ENCODE measurements around the gene KARS1. TPM values are rescaled to one million over a fixed set of nuclear protein-coding genes. Genes with fewer than 3 reads are reported as not detected.

The KARS1 gene
- total and polyA plus RNA-seq, 2 of the 4 experiments (the other 2 are of a cell fraction): 122 to 228 TPM

- peak; percentile 59 for TF ChIP-seq NFE2L2 (IDR thresholded peaks at IDR 0.05; ENCODE audit: low read depth, low read length)
- TF ChIP-seq SMC3 (IDR thresholded peaks at IDR 0.05; ENCODE audit: low read depth, low read length): no peak
- H3K27ac ChIP-seq (ENCODE audit: insufficient read depth, low read length): no peak overlapping the region
- peaks cover 6% of the 10 kb centered on the region for H3K4me1 ChIP-seq (ENCODE audit: control insufficient read depth, insufficient read depth, low read length)
Measured at GRCh38 chr16:75593825-75594820, 53.3 kb downstream of the KARS1 start.

More at GRCh38 chr16:75593825-75594820, 53.3 kb downstream of the KARS1 start:
- H3K9me1 ChIP-seq (ENCODE audit: insufficient read depth, low read length): peaks cover 3% of the 10 kb centered on the region; the same call in 1 of the 2 replicates
- peaks cover 6% of the 10 kb centered on the region for H3K36me3 ChIP-seq (ENCODE audit: control insufficient read depth, insufficient read depth, low read length)
- ATAC-seq (ENCODE audit: low read depth) (peak; percentile 52; the same call in 1 of the 2 replicates), DNase-seq (peak; percentile 83)
- H3K9me3 ChIP-seq (ENCODE audit: control insufficient read depth, insufficient read depth, low read length): peaks cover 3% of the 10 kb centered on the region; the same call in 1 of the 2 replicates
- H2AFZ ChIP-seq (replicated peaks; ENCODE audit: low read length, poor library complexity): no peak overlapping the region
- POLR2A ChIA-PET (ENCODE audit: unreplicated experiment): no interaction called here
- no peak overlapping the region for H3K23ac ChIP-seq (ENCODE audit: low read depth, low read length)
- no peak overlapping the region for H2BK20ac ChIP-seq (ENCODE audit: low read depth, low read length)
- dilution Hi-C loops (cut with HindIII; ENCODE audit: low sequenced_read_pairs, unreplicated experiment): no loop called here
- H3K4ac ChIP-seq (ENCODE audit: low read depth, low read length): no peak overlapping the region
- H4K8ac ChIP-seq (ENCODE audit: low read depth in 2 of 2, low read length in 2 of 2): no peak overlapping the region
- no peak overlapping the region for H4K5ac ChIP-seq (ENCODE audit: low read depth, low read length)
- no peaks in the 10 kb centered on the region for H3K27me3 ChIP-seq (ENCODE audit: control insufficient read depth, insufficient read depth, low read length)
- no peak overlapping the region for H3K14ac ChIP-seq (replicated peaks; ENCODE audit: low read depth, low read length)
- H3K9ac ChIP-seq (ENCODE audit: low read depth, low read length): no peak overlapping the region
- peak overlapping the region; percentile 28; the same call in 1 of the 2 replicates for H2AK5ac ChIP-seq (ENCODE audit: low read depth, low read length)
- H4K20me1 ChIP-seq (ENCODE audit: insufficient read depth, low read length): no peaks in the 10 kb centered on the region
- H2BK5ac ChIP-seq (ENCODE audit: low read depth, low read length, poor library complexity, severe bottlenecking): no peak overlapping the region
- no TSS peak for BruUV-seq (replicated peaks)
- no peak overlapping the region for H3K18ac ChIP-seq (ENCODE audit: low read depth, low read length)
- in situ Hi-C loops (cut with MboI; ENCODE audit: low sequenced_read_pairs): loop anchor here (25.0 kb wide), 1 partner anchor 382 kb away; the partner anchor contains the start of genes CTRB1 and CTRB2
- H3K56ac ChIP-seq (ENCODE audit: extremely low read depth, insufficient read depth, low read length): no peak overlapping the region
- H2BK15ac ChIP-seq (ENCODE audit: low read depth, low read length): no peak overlapping the region
- CTCF ChIA-PET: no interaction called here
- peak overlapping the region; percentile 56 for H2AK9ac ChIP-seq (replicated peaks; ENCODE audit: low read depth, low read length, poor library complexity)
- peaks cover 0 to 5% of the 10 kb centered on the region in 2 experiments; a peak in 1 of 4 replicates for H3K79me1 ChIP-seq (ENCODE audit: low read depth in 1 of 2, low read length in 2 of 2)
- whole genome bisulfite sequencing, 2 experiments (ENCODE audit: extremely low coverage in 2 of 2, insufficient read length in 1 of 2): 80% methylated on average over 6 of the region's 17 CpGs; no CpG with 5 or more reads in 1 of the 2 experiments
- intact Hi-C loops (cut with micrococcal nuclease): no loop called here
- no peak overlapping the region for H4K91ac ChIP-seq (ENCODE audit: insufficient read depth, low read depth, low read length)
- H3K4me3 ChIP-seq (ENCODE audit: insufficient read depth, low read depth, low read length): no peak overlapping the region
- no peak overlapping the region for H3K4me2 ChIP-seq (ENCODE audit: low read depth, low read length)
- H2BK120ac ChIP-seq (ENCODE audit: low read depth, low read length): no peak overlapping the region
